HepG2 (cell line): ENCODE data around the gene FNIP2. TPM values are rescaled to one million over a fixed set of nuclear protein-coding genes. Genes with fewer than 3 reads are reported as not detected.

Experiments
- ATAC-seq: fragments of 200-7000 bp; cut with Tn5 transposase; 3 replicates; pipeline ENCODE4 v1.9.1; 2020; ENCODE audit warnings: mild to moderate bottlenecking, moderate library complexity
- BruUV-seq: library from RNA; stranded (reverse); fragments of 400-500 nt; replicated peaks from 2 replicates; lab custom pipeline; 2021; lab: Mats Ljungman, UMichigan
- CTCF ChIA-PET: fragments of 300-600 bp; formaldehyde crosslinking; extraction: SDS; loops from one replicate; lab custom pipeline; 2021; ENCODE audit warnings: low total read pairs, inconsistent platforms, low intra/inter-chr PET ratio; lab: Yijun Ruan, JAX
- POLR2A ChIA-PET: fragments of 350-600 bp; sonication (Branson Sonifier 250); formaldehyde crosslinking; loops from one replicate; lab custom pipeline; 2020; ENCODE audit warnings: antibody characterized with exemption, inconsistent platforms; lab: Yijun Ruan, JAX
- DNase-seq: peaks from one replicate; pipeline ENCODE4 v3.0.0-alpha.2; 2015; ENCODE audit warnings: low spot score
- FAIRE-seq: peaks from 3 replicates; lab custom pipeline; 2011; peaks lifted over from hg19 to GRCh38; lab: Jason Lieb, UNC
- H2AFZ ChIP-seq: one replicate; pipeline ENCODE4 v1.6.1; 2011; ENCODE audit warnings: low read length, inconsistent platforms
- H3K27ac ChIP-seq: fragments of 300-600 bp; 3 replicates; pipeline ENCODE4 v1.8.0; 2011; ENCODE audit warnings: mixed run types, mild to moderate bottlenecking, mixed read lengths, low read length, inconsistent platforms; ENCODE audit not compliant: insufficient read depth; ENCODE audit errors: extremely low read length
- H3K27me3 ChIP-seq, 2 experiments: fragments of 200-600 bp in 1 of 2; 2 replicates in 1 of 2; 3 replicates in 1 of 2; pipeline versions ENCODE4 v1.6.0 to v1.8.0; 2011; ENCODE audit warnings: low read length in 2 of 2, mild to moderate bottlenecking in 2 of 2, moderate library complexity in 2 of 2, inconsistent platforms in 1 of 2; ENCODE audit not compliant: insufficient read depth in 2 of 2, control insufficient read depth in 1 of 2
- H3K36me3 ChIP-seq, 2 experiments: fragments of 200-600 bp in 1 of 2; replicated peaks in 1 of 2; 2 replicates in 1 of 2; 3 replicates in 1 of 2; pipeline versions ENCODE4 v1.5.1 to v1.8.0; 2011; ENCODE audit warnings: low read length in 2 of 2, inconsistent platforms in 1 of 2; ENCODE audit not compliant: insufficient read depth in 2 of 2, control insufficient read depth in 1 of 2
- H3K4me1 ChIP-seq: 2 replicates; pipeline ENCODE4 v1.5.1; 2012; ENCODE audit warnings: low read length, inconsistent platforms; ENCODE audit not compliant: insufficient read depth
- H3K4me2 ChIP-seq: 2 replicates; pipeline ENCODE4 v1.6.0; 2011; ENCODE audit warnings: low read depth, low read length, inconsistent platforms
- H3K4me3 ChIP-seq, 3 experiments: fragments of 200-600 bp in 1 of 3; sonication (generic), shearing (Covaris generic) in 1 of 3; replicated peaks in 1 of 3; 2 replicates each; pipeline ENCODE4 v1.5.1; 2011 to 2016; ENCODE audit warnings: low read length in 3 of 3, inconsistent platforms in 2 of 3, low read depth in 2 of 3, mild to moderate bottlenecking in 2 of 3, control low read depth in 1 of 3, mixed read lengths in 1 of 3; ENCODE audit not compliant: insufficient read depth in 1 of 3
- H3K79me2 ChIP-seq: one replicate; pipeline ENCODE4 v1.6.1; 2011; ENCODE audit warnings: low read length, inconsistent platforms; ENCODE audit not compliant: insufficient read depth
- H3K9ac ChIP-seq: 2 replicates; pipeline ENCODE4 v1.6.0; 2011; ENCODE audit warnings: mild to moderate bottlenecking, low read depth, low read length, inconsistent platforms; ENCODE audit not compliant: insufficient read depth
- H3K9me3 ChIP-seq: 2 replicates; pipeline ENCODE4 v1.5.1; 2012; ENCODE audit warnings: mild to moderate bottlenecking, low read length
- H4K20me1 ChIP-seq: 2 replicates; pipeline ENCODE4 v1.6.0; 2011; ENCODE audit warnings: inconsistent platforms, mild to moderate bottlenecking, low read length, moderate library complexity; ENCODE audit not compliant: insufficient read depth
- CCDC6 ChIP-seq: sonication (generic); formaldehyde crosslinking; IDR thresholded peaks from 2 replicates; pipeline ENCODE4 v1.8.1; 2022; ENCODE audit warnings: mild to moderate bottlenecking, missing genetic modification reagents, moderate library complexity
- CEBPB ChIP-seq: IDR thresholded peaks from 2 replicates; pipeline ENCODE4 v1.6.1; 2011; ENCODE audit warnings: low read depth, low read length, improper control_type of control experiment, borderline replicate concordance
- MED13 ChIP-seq: sonication (generic); formaldehyde crosslinking; IDR thresholded peaks from 2 replicates; pipeline ENCODE4 v1.5.0; 2020; ENCODE audit warnings: missing genetic modification reagents
- ZFAT ChIP-seq: sonication (generic); formaldehyde crosslinking; conservative IDR thresholded peaks from 2 replicates; pipeline ENCODE4 v1.8.1; 2023; ENCODE audit warnings: missing genetic modification reagents, inconsistent platforms
- ZKSCAN8 ChIP-seq: IDR thresholded peaks from 2 replicates; pipeline ENCODE4 v1.6.1; 2016; ENCODE audit warnings: borderline replicate concordance, missing genetic modification reagents, missing compliant biosample characterization
- ZNF143 ChIP-seq: sonication (generic); formaldehyde crosslinking; IDR thresholded peaks from 2 replicates; pipeline ENCODE4 v1.4.0; 2020; ENCODE audit warnings: missing genetic modification reagents
- ZNF33B ChIP-seq: sonication (generic); formaldehyde crosslinking; IDR thresholded peaks from 2 replicates; pipeline ENCODE4 v1.5.1; 2020; ENCODE audit warnings: mild to moderate bottlenecking, missing genetic modification reagents
- ZNF850 ChIP-seq: sonication (generic); formaldehyde crosslinking; conservative IDR thresholded peaks from 2 replicates; pipeline ENCODE4 v1.9.0; 2021; ENCODE audit warnings: mild to moderate bottlenecking, missing genetic modification reagents
- WGBS: methylation state at CpG from one replicate; pipeline ENCODE4 v1.1.6; 2017; ENCODE audit warnings: low lambda C conversion rate; 5-methylcytosine and 5-hydroxymethylcytosine counted together
- in situ Hi-C: cut with HindIII; loops from 2 replicates; pipeline ENCODE4 v1.10.0; 2017; ENCODE audit warnings: low pct_unique_long_range_greater_than_20kb; ENCODE audit not compliant: extremely low pct_ligation_motif_present
- intact Hi-C: fragments of 100-400 bp; cut with micrococcal nuclease; formaldehyde crosslinking; loops from one replicate; pipeline ENCODE4 v1.10.0; 2022; ENCODE audit not compliant: unreplicated experiment
- polyA plus RNA-seq, 8 experiments: library from polyadenylated mRNA; depleted of rRNA in 3 of 8; stranded (reverse) in 7 of 8; unstranded in 1 of 8; fragments of >200 nt; fragmentation: Illumina TruSeq in 4 of 8; extraction: Trizol in 4 of 8; gene quantifications; 2 replicates each; pipeline versions ENCODE4 v1.2.1 to v1.2.3, GENCODE V29; 2011 to 2016; ENCODE audit warnings: low read depth in 4 of 8, missing spikeins in 1 of 8, mixed read lengths in 1 of 8; ENCODE audit not compliant: insufficient read depth in 1 of 8
- total RNA-seq, 5 experiments: library from RNA; depleted of rRNA; stranded (reverse); fragments of >200 nt; fragmentation: Illumina TruSeq; extraction: Trizol; gene quantifications; 2 replicates each; pipeline ENCODE4 v1.2.3, GENCODE V29; 2016; ENCODE audit warnings: low read depth in 1 of 5
- TF ChIP-seq, protein P1 (sequence below): sonication (generic); formaldehyde crosslinking; IDR thresholded peaks from 2 replicates; pipeline ENCODE4 v1.4.0; 2020; ENCODE audit warnings: mild to moderate bottlenecking, missing genetic modification reagents

FNIP2 gene
- total and polyA plus RNA-seq, 2 of the 13 experiments (the other 11 are each of a cell fraction or from before 2014, with no cell fraction given) = 15.5 to 21.0 TPM

DNA sequence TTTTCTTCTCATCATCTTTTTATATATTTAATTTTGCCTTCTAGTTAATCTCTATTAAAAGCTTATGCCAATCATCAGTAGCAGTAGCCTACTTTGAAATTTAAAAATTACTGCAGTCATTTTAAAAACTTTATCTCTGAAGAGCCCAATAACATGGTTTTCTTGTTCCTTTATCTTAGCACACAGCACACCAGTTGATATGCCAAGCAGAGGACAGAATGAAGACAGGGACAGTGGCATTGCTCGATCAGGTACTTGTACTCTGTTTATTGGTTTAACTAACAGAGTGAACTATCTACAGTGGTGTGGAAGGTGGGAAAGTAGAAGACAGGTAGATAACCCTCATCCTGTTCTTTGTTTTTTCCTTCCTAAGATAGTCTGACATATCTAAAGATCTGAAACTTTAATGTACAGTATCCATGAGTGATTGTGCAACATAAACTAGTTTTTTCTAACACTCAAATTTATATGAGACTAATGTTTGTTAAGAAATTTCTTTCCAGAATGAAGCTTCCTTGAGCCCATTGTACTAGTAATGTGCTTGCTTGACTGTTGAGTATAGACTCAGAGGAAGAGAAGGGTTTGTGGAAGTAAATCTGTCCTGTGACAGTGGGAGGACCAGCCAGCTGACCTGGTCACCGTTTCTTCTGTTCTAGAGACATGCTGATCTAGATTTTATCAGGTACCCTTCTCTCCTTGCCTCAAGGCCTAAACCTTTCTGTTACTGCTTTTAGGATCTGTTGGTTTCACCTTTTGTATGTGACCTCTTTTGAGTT lies 66.6 kb downstream of the FNIP2 start:
- Histone ChIP-seq H3K4me2 (no peak overlapping the region), H3K36me3 (peaks cover 7 to 43% of the 10 kb centered on the region in 2 experiments), H3K79me2 (no peaks in the 10 kb centered on the region), H3K9ac (no peak overlapping the region), H3K4me1 (peaks cover 42% of the 10 kb centered on the region), H3K27me3 (no peaks in the 10 kb centered on the region), H3K9me3 (no peaks in the 10 kb centered on the region), H3K4me3 (no peak overlapping the region), H4K20me1 (no peaks in the 10 kb centered on the region), H3K27ac (no peak overlapping the region), H2AFZ (no peak overlapping the region)
- intact Hi-C loops = no loop called here
- no peak for TF ChIP-seq ZFAT (CRISPR knock-in tag)
- peak; percentile 56; the same call in 1 of the 2 replicates for TF ChIP-seq CEBPB
- no peak for TF ChIP-seq ZKSCAN8 (CRISPR knock-in tag)
- FAIRE-seq (no peak), ATAC-seq (no peak), DNase-seq (no peak)
- ChIA-PET POLR2A (no interaction called here), CTCF (no interaction called here)
- WGBS = 94% methylated on average over 2 of the region's 2 CpGs
- no TSS peak for BruUV-seq
- in situ Hi-C loops = no loop called here

- intact Hi-C loops = no loop called here
- H4K20me1 ChIP-seq = no peaks in the 10 kb centered on the region
- no peak overlapping the region for H3K9ac ChIP-seq
- no peak overlapping the region for H3K27ac ChIP-seq
- in situ Hi-C loops = no loop called here
- no CpG with 5 or more reads among the region's 1 CpG for WGBS
- H2AFZ ChIP-seq = no peak overlapping the region
- H3K27me3 ChIP-seq = no peaks in the 10 kb centered on the region
- no peak for FAIRE-seq
- BruUV-seq = no TSS peak
- peak; percentile 62 for ATAC-seq
- no peak overlapping the region for H3K4me2 ChIP-seq
- H3K9me3 ChIP-seq = no peaks in the 10 kb centered on the region
- H3K4me1 ChIP-seq = peaks cover 43% of the 10 kb centered on the region
- ChIA-PET CTCF (no interaction called here), POLR2A (no interaction called here)
- no peak for DNase-seq
- H3K4me3 ChIP-seq = no peak overlapping the region
- no peaks in the 10 kb centered on the region for H3K79me2 ChIP-seq
- TF ChIP-seq ZNF143 (CRISPR knock-in tag) (no peak), ZNF850 (CRISPR knock-in tag) (no peak), CCDC6 (CRISPR knock-in tag) (0 out of 2 replicates have a peak, but pooled peaks have one; percentile 34), ZNF33B (CRISPR knock-in tag) (no peak), MED13 (no peak)
- TF ChIP-seq, protein P1, sequence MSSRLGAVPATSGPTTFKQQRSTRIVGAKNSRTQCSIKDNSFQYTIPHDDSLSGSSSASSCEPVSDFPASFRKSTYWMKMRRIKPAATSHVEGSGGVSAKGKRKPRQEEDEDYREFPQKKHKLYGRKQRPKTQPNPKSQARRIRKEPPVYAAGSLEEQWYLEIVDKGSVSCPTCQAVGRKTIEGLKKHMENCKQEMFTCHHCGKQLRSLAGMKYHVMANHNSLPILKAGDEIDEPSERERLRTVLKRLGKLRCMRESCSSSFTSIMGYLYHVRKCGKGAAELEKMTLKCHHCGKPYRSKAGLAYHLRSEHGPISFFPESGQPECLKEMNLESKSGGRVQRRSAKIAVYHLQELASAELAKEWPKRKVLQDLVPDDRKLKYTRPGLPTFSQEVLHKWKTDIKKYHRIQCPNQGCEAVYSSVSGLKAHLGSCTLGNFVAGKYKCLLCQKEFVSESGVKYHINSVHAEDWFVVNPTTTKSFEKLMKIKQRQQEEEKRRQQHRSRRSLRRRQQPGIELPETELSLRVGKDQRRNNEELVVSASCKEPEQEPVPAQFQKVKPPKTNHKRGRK (CRISPR knock-in tag) = no peak
- H3K36me3 ChIP-seq = peaks cover 6 to 38% of the 10 kb centered on the region in 2 experiments
Observed at GRCh38 chr4:158836002-158836369, 67.2 kb downstream of the FNIP2 start.
